GM03348 (cell line): ENCODE data around the gene TACSTD2.
"Not testable (repeated sequence)": the region's sequence is repeated elsewhere in the genome, so short reads cannot be mapped to it uniquely, and the experiment has no call there.

ENCODE experiments used
- DNase-seq: peaks from one replicate; pipeline ENCODE4 v3.0.0; 2012; ENCODE audit warnings: low spot score

Gene TACSTD2

DNA sequence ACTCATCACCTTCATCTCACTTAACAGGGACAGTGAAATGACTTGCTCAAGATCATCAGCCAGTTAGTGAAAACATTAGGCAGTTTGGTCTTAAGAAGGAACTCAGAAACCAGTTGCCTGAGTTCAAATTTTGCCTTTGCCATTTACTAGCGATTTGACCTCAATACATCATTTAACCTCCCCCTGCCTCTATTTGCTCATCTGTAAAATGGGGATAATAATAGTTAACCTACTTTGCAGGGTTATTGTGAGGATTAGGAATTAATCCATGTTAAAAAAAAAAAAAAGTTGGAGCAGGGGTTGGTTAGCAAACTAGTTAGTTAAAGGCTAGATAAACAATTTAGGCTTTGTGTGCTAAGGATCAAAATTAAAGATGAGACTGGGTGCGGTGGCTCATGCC is 10.6 kb upstream of the TACSTD2 start:
- no peak for DNase-seq

GRCh38 chr1:58586271-58586670 is 9.2 kb upstream of the TACSTD2 start:
- DNase-seq = no peak

- DNase-seq = peak; percentile 19
Measured at GRCh38 chr1:58585581-58586151, 8.6 kb upstream of the TACSTD2 start.

DNA sequence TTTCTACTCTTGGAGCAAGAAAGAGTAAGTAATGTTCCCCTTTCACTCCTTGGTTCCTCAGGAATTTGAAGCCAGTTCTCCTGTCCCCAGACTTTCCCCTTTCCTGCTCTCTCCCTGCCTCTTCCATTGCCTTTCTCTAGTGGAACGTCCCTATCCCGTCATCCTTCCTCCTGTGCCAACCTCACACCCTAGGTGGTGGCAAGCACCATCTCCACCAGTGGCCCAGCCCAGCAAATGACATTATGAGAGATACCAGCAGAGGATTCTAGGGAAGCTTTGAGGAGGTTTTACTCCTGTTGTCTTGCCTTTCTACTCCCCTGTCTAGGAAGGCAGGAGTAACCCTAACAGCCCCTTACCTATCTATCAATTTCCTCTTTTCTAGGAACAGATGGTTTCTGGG is 8.1 kb upstream of the TACSTD2 start:
- no peak for DNase-seq

DNA sequence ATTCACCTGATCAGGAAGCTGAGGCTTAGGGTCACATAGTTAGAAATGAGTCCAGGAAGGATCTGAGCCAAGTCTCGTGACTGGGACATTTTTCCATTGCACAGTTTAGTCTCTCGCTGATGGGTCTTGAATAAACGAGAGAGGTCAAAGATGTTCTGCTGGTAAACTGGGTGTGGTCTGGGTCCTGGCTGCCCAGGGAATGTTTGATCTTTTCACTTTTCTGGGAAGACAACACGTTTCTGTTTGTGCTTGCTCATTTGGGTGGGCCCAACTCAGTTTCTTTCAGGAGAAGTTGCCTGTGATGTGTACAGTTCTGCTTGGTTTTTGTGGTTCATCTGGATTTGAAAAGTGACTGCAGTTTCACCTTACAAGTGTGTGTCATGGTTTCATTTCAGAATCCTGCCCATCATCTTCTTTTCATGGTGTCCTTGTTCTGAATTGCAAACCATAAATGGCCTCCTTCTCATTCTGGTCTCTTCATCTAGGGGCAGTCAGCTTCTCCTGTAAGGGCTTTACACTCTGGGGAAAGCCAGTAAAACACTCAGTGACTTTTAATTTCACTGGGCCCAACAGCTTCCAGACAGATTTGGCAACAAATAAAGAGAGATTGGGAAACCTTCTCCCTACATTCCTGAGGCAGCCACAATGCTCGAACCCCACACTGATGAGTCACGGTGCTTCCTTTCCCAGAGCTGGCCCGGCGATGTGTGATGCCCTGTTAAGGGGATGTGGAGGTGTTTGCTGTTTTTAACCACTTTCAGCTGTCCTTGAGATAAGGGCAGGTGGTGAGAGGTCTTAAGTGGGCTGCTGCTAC is 7.2 kb upstream of the TACSTD2 start:
- DNase-seq = peak; percentile 90

GRCh38 chr1:58583496-58583895 is 6.4 kb upstream of the TACSTD2 start:
- DNase-seq = no peak

GRCh38 chr1:58582143-58582542 is 5.1 kb upstream of the TACSTD2 start:
- DNase-seq = not testable (repeated sequence)

GRCh38 chr1:58581641-58582040 is 4.6 kb upstream of the TACSTD2 start:
- no peak for DNase-seq

DNA sequence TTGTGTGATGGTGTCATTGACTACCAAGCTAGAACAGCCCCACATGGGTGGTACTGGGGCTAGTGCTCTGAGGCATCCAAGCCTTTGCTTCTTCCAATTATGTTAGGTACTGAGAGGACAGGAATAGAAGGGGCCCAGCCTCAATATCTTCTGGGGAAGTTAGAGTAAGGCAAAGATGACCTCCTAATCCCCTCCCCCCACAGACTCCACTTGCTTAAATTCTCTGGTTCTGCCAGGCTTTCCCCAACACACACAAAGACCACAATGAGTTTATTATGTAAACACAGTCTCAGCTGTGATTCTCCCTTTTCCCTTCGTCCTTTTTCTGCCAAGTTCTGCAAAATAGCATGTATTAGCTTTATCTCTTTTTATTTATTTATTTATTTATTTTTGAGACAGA is 3.1 kb upstream of the TACSTD2 start:
- DNase-seq = no peak

GRCh38 chr1:58577654-58578030 is 590 bp upstream of the TACSTD2 start:
- DNase-seq = no peak

GRCh38 chr1:58576325-58576726 is 726 bp downstream of the TACSTD2 start:
- DNase-seq = peak; percentile 12

- no peak for DNase-seq
Measured at GRCh38 chr1:58575551-58576324, 1.3 kb downstream of the TACSTD2 start.

- DNase-seq = no peak
Measured at GRCh38 chr1:58574816-58575215, 2.2 kb downstream of the TACSTD2 start.

GRCh38 chr1:58573705-58574591 is 3.1 kb downstream of the TACSTD2 start:
- DNase-seq = no peak

- DNase-seq = no peak
Measured at GRCh38 chr1:58573138-58573537, 3.9 kb downstream of the TACSTD2 start.

DNA sequence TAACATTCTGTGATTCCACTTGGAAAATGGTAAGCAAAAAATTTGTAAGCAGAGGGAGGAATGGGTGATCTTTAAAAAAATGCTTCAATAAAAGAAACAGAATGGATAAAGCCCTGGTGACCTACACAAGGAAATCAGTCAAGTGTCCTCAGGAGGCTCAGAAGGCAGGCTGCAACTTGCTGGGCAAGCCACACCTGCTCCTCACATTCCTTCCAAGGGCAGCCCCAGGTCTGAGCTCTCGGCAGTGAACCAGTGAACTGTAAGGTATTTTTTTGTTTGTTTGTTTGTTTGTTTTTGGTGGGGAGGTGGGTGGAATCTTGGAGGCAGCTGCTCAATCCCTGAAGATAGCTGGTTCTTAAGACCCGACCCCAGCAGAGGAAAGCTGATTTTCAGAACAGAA is 4.4 kb downstream of the TACSTD2 start:
- no peak for DNase-seq

DNA sequence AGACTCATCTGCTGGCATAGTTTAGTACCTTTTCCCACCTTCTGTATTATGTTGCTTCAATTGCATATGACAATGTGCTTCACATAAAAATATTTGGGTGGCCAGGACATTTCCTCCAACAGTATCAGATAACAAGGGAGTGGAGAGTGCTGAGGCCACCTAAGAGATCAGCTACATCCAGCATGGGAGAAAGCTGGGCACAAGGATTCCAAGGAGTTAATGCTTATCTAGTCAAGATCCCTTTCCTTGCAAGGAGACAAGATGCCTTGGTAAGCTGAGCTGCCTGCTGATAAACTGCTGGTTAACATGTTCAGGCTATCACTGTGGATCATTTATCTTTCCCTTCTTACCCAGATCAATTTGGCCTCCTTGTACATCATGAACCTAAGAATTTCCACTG is 5.4 kb downstream of the TACSTD2 start:
- DNase-seq = no peak

DNA sequence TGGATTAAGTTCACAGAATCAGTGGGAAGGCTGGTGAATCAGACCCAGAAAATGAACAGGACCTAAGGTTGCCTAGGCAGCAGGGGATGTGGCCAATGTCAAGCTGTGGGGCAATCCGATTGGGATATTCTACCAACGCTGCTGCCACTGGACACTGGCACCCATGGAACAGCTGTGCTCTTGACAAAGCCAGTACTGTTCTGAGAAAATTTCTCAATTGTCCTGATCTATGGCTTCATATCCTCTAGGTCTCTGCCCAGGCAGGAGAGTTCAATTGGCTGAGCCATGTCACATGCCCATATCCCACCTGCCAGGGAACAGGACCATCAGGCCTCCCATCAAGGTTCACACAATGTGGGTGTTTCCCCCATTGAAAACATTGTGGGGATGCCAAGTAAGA is 6.2 kb downstream of the TACSTD2 start:
- DNase-seq = no peak

- no peak for DNase-seq
Measured at GRCh38 chr1:58570094-58570493, 7.0 kb downstream of the TACSTD2 start.

GRCh38 chr1:58568911-58569310 is 8.1 kb downstream of the TACSTD2 start:
- no peak for DNase-seq

- no peak for DNase-seq
Measured at GRCh38 chr1:58568271-58568860, 8.7 kb downstream of the TACSTD2 start.

DNA sequence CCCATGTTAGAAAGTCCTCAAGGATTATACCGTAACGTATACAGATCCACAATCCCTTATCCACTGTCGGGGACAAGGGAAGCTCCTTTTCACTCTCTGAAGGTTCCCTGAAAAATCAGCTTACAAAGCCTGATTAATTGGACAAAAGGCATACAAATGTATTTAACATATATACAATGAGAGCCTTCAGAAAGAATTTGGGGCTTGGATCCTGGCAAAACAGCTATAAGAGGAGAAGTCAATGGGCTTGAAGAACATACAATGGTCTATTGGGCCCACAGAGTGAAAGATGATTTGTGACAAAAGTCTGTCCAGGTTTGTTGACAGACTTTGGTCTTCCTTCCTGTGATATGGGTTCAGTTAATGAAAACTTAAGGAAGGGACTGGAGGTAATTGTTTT is 10.7 kb downstream of the TACSTD2 start:
- DNase-seq = no peak
